KMS-11 (cell line): ENCODE data around the gene STARD13.

Experiments used
- H2AFZ ChIP-seq: fragments of 200-600 bp; sonication (generic); 2 replicates; pipeline ENCODE4 v1.6.1; 2016; ENCODE audit warnings: antibody characterized with exemption, mixed run types, low read depth
- H3K27ac ChIP-seq: fragments of 200-600 bp; sonication (generic); 2 replicates; pipeline ENCODE4 v1.6.1; 2016; ENCODE audit warnings: mild to moderate bottlenecking, mixed run types
- H3K27me3 ChIP-seq: fragments of 200-600 bp; sonication (generic); 2 replicates; pipeline ENCODE4 v1.6.1; 2017; ENCODE audit warnings: mild to moderate bottlenecking, low read depth, mixed run types, moderate library complexity; ENCODE audit not compliant: insufficient read depth
- H3K36me3 ChIP-seq: fragments of 200-600 bp; sonication (generic); 2 replicates; pipeline ENCODE4 v1.6.1; 2017; ENCODE audit warnings: mild to moderate bottlenecking, mixed run types; ENCODE audit not compliant: insufficient read depth
- H3K4me1 ChIP-seq: fragments of 200-600 bp; sonication (generic); 2 replicates; pipeline ENCODE4 v1.6.1; 2016; ENCODE audit warnings: mild to moderate bottlenecking, low read depth, mixed run types; ENCODE audit not compliant: poor library complexity, severe bottlenecking
- H3K4me2 ChIP-seq: fragments of 200-600 bp; sonication (generic); 2 replicates; pipeline ENCODE4 v1.7.0; 2016; ENCODE audit warnings: mild to moderate bottlenecking, mixed run types
- H3K4me3 ChIP-seq: fragments of 200-600 bp; sonication (generic); IDR thresholded peaks from 2 replicates; pipeline ENCODE4 v1.6.1; 2017; ENCODE audit warnings: low read depth, low read length, mixed read lengths; ENCODE audit not compliant: insufficient read depth
- H3K79me2 ChIP-seq: fragments of 200-600 bp; sonication (generic); 2 replicates; pipeline ENCODE4 v1.6.1; 2016; ENCODE audit warnings: low read depth, mixed run types; ENCODE audit not compliant: insufficient read depth
- H3K9ac ChIP-seq: fragments of 200-600 bp; sonication (generic); 2 replicates; pipeline ENCODE4 v1.6.1; 2016; ENCODE audit warnings: mild to moderate bottlenecking, mixed run types
- H4K20me1 ChIP-seq: fragments of 200-600 bp; sonication (generic); 2 replicates; pipeline ENCODE4 v1.6.1; 2016; ENCODE audit warnings: mild to moderate bottlenecking, mixed run types; ENCODE audit not compliant: insufficient read depth
- CTCF ChIP-seq: fragments of 200-600 bp; sonication (generic); conservative IDR thresholded peaks from 2 replicates; pipeline ENCODE4 v1.6.1; 2017; ENCODE audit warnings: low read depth, mild to moderate bottlenecking, antibody characterized with exemption, low read length, moderate library complexity, mixed read lengths

The STARD13 gene

GRCh38 chr13:33207615-33207961, 78.0 kb downstream of the STARD13 start:
- Histone ChIP-seq H3K27ac (no peak overlapping the region), H3K4me3 (no peak overlapping the region), H3K4me1 (no peaks in the 10 kb centered on the region), H2AFZ (no peak overlapping the region), H3K4me2 (no peak overlapping the region), H3K27me3 (no peaks in the 10 kb centered on the region), H3K36me3 (no peaks in the 10 kb centered on the region), H3K79me2 (no peaks in the 10 kb centered on the region), H4K20me1 (no peaks in the 10 kb centered on the region), H3K9ac (no peak overlapping the region)
- TF ChIP-seq CTCF, result no peak

GRCh38 chr13:33206945-33207614, 78.5 kb downstream of the STARD13 start:
- Histone ChIP-seq H3K27me3 (no peaks in the 10 kb centered on the region), H3K9ac (no peak overlapping the region), H3K4me1 (no peaks in the 10 kb centered on the region), H3K4me3 (no peak overlapping the region), H2AFZ (no peak overlapping the region), H3K4me2 (no peak overlapping the region), H3K27ac (no peak overlapping the region), H4K20me1 (no peaks in the 10 kb centered on the region), H3K79me2 (no peaks in the 10 kb centered on the region), H3K36me3 (no peaks in the 10 kb centered on the region)
- no peak for TF ChIP-seq CTCF

- H3K4me3 ChIP-seq, result no peak overlapping the region
- H2AFZ ChIP-seq, result no peak overlapping the region
- H3K27me3 ChIP-seq, result no peaks in the 10 kb centered on the region
- no peak overlapping the region for H3K9ac ChIP-seq
- TF ChIP-seq CTCF, result no peak
- H3K79me2 ChIP-seq, result no peaks in the 10 kb centered on the region
- H4K20me1 ChIP-seq, result no peaks in the 10 kb centered on the region
- H3K4me2 ChIP-seq, result no peak overlapping the region
- no peaks in the 10 kb centered on the region for H3K36me3 ChIP-seq
- no peak overlapping the region for H3K27ac ChIP-seq
- no peaks in the 10 kb centered on the region for H3K4me1 ChIP-seq
Observed at GRCh38 chr13:33206425-33206824, 79.1 kb downstream of the STARD13 start.

- no peak overlapping the region for H3K27ac ChIP-seq
- no peak overlapping the region for H3K9ac ChIP-seq
- no peaks in the 10 kb centered on the region for H3K4me1 ChIP-seq
- no peak for TF ChIP-seq CTCF
- no peaks in the 10 kb centered on the region for H3K36me3 ChIP-seq
- no peak overlapping the region for H3K4me3 ChIP-seq
- H2AFZ ChIP-seq, result no peak overlapping the region
- no peak overlapping the region for H3K4me2 ChIP-seq
- H4K20me1 ChIP-seq, result no peaks in the 10 kb centered on the region
- no peaks in the 10 kb centered on the region for H3K27me3 ChIP-seq
- no peaks in the 10 kb centered on the region for H3K79me2 ChIP-seq
Observed at GRCh38 chr13:33205804-33206221, 79.7 kb downstream of the STARD13 start.
